ENCODE measurements around the gene SCNN1A.

SCNN1A gene

DNA sequence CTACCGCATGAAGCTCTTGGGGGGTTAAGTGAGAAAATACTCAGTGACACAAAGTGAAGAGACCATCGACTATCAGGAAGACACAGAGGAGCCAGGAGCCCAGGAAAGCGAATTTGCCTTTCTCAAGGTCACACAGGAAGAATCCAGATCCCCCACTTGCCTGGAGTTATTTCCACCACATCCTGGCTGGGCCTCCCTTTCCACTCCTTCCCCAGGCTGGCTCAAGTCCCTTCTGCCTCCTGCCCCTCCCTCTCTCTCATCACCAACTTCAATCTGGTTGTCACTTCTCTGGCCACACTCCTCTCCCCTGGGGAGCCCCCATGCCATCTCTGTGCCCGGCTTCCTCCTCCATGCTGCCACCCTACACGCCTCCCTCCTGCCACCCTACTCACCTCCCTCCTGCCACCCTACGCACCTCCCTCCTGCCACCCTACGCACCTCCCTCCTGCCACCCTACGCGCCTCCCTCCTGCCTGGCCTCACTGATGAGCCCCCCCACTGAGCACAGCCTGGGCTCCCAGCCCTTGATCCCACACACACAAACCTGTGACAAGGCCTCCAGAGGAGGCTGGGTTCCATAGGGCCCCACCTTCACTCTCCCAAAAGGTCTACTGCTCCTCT is 6.3 kb downstream of the SCNN1A start:
- no peak for DNase-seq (ENCODE audit: low read depth in 2 of 2)

DNA sequence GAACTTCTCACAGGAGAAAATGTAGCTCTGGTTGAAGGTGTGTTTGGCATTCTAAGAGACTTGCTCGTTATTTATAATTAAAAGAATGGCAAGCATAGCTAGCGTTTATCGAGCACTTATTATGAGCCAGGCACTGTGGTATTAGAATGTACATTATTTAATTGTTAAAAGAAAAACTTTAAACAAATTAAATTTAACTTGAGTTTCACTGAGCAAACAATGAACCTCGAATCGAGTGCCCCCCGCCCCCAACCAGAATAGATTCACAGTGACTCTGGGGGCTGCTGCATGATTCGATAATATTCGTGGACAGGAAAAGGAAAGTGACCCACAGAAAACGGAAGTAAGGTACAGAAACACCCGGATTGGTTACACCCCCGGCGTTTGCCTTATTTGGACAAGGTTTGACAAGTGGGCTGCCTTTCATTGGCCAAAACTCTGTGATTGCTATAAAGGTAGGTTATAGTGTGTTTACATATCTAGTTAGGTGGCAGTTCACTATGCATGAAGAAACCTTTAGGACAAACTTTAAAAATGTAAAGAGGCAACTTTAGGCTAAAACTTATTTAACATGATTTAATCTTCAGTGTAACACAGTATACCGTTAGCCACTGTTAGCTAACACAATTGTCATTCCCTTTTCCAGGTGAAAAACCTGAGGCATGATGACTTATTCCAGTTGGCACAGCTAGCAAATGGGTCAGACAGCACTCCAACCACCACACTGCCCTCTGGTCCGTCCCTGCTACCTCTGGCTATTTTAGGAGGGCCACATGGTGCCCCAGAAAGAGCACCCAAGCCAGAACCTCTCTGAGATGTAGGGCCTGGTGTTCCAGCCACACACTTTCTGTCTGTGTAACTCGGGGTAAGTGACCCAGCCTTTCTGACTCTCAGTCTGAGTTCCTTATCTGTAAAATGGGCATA is 7.1 kb downstream of the SCNN1A start:
- no peak for DNase-seq (ENCODE audit: low read depth in 2 of 2)

DNA sequence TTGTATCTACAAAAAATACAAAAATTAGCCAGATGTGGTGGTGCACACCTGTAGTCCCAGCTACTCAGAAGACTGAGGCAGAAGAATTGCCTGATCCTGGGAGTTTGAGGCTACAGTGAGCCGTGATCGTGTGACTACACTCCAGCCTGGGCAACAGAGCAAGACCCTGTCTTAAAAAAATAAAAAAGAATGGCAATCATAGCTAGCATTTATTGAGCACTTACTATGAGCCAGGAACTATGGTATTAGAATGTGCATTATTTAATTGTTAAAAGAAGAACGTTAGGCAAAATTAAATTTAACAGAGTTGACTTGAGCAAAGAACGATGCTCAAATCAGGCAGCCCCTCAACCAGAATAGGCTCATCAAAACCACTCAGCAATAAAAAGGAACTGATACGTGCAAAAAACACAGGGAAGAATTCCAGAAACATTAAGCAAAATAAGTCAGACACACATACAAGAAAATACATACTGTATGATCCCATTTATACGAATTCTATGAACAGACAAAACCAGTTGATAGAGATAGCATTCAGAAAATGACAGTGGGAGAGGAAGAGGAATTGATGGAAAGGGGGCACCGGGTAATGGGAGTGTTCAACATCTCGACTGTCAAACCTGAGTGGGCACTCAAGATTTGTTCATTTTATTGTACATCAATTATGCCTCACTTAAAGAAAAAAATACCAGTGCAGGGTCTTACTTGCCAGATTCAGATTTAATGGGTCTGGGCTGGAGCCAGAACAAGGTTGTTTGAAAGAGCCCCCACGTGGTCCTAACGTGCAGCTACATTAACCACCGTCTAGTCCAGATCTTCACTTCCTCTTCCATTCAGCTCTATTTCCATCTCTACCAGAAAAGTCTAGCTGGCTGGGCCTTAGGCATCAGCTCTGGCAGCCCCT is 8.0 kb downstream of the SCNN1A start:
- DNase-seq (ENCODE audit: low read depth in 2 of 2), result no peak

DNA sequence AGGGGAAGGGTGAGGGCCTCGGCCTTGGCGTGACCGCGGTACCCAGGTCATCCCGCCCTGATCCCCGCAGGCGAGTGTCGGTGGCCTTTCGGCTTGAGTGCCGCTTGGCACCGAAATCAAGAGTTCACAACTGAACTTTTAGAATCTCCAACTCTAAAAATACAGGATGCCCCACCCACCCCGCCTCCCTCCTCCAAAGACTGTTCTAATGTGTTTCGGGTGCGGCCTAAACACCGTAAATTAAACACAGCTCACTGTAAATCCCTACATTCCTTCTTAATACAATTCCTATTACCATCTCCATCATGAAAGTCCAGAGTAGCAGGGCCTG is 11.4 kb downstream of the SCNN1A start:
- DNase-seq (ENCODE audit: low read depth in 2 of 2), result no peak

DNA sequence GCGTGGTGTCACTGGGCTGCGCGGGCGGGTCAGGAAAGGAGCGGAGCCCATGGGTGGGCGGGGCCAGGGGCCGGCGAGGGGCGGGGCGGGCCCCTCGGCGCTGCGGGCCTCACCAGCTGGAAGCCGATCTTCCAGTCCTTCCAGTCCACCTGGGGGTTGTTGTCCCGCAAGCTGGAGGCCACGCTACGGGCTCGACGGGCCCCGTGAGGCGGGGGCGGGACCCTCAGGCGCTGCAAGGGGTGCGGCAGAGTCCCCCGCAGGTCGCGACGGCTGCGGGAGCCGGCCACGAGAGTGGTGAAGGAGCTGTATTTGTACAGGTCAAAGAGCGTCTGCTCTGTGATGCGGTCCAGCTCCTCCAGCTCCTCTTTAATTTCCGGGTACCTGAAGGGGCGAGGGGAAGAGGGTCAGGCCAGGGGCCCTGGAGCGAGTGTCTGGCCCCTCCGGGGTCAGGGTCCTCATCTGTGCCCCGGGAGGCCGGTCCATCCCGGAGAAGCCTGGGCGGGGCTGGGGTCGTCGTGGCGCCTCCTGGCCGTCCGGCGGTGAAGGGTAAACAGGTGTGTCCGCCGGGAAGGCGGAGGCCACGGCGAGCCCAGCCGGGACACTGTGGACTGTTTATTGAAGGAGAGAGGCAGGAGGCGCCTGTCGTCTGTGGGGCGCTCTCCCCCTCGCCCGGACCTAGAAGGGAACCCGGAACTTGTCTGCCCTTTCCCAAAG is 11.9 kb downstream of the SCNN1A start:
- DNase-seq (ENCODE audit: low read depth in 2 of 2), result peak; percentile 63 to 65

DNA sequence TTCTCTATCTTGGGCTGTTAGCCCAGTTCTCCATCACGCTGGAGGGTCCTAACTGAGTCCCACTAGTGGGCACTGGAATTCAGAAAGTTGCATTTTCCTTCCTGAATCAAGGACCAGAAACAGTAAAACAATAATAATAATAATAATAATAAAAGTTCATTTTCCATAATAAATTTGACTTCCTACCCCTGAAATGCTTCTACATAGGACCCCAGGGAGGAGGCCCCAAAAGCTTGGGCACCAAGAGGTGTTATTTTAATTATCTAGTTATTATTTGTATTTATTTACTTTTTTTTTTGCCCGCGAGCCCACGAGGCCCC is 12.4 kb downstream of the SCNN1A start:
- no peak for DNase-seq (ENCODE audit: low read depth in 2 of 2)

DNA sequence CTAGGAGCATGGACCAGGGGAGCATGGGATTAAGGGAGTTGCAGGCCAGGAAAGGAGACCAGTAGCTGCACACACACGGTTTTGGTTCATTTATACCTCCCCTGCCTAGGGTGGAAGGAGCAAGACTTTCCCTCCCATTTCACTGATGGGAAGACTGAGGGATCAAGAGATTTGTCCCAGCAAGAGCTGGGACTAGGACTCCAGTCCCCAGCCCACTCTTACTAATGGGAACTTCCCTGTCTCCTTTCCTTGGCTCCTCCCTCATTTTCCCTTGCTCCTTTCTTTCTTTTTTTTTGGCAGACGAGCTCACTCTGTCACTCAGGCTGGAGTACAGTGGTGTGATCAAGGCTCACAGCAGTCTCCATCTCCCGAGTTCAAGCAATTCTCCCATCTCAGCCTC is 13.0 kb downstream of the SCNN1A start:
- DNase-seq (ENCODE audit: low read depth in 2 of 2), result no peak

DNA sequence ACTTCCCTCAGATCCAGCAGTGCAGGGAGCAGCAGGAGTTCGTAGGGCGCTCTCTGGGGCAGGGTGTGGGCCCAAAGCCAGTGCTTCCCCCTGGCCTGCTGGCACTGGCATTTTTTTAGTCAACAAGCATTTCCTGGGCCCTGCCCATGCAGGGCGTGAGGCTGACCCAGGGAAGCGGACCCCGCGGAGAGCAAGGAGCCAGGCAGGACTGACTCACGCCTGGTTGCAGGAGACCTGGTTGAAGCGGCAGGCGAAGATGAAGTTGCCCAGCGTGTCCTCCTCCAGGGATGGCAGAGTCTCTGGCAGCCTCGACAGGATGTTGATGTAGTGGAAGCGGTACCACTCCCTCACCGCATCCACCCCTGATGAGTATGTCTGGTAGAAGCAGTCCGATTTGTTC is 13.5 kb downstream of the SCNN1A start:
- no peak for DNase-seq (ENCODE audit: low read depth in 2 of 2)

DNA sequence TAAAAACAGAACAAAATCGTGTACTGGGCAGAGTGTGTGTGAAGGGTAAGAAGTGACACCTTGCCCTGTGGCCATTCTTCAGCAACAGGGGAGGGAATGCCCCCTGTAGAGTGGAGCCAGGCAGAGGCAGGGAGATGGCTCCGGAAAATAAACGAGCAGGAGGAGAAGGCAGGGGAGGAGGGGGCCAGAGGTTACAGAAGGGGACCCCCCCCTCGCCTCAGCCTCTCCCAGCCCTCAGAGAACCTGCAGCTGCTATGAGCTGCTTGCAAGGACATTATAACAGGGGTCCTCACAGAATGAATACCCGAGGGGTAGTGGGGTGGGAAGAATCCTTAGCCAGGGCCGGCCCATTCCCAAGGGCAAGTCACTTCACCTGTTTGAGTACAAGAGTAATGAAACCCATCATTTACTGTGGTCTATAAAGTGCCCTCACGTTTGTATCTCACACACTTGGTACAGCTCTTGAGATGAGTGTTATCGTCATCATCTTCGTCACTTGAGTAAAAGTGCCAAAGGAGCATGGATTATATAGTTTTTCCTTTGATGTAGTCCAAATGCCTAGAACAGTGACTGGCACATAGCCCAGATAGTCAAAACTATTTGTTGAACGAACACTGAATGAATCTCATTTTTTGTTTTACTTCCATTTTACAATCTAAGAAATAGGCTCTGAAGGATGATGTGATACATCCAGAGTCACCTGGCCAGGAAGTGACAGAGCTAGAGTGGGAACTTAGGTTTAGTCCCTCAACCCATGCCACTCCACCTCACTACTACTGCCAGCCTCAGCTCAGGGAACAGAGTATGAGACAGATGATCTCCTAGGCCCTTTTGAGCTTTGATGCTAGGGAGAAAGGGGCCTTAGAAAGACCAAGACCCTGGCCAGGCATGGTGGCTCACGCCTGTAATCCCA is 14.5 kb downstream of the SCNN1A start:
- DNase-seq (ENCODE audit: low read depth in 2 of 2), result no peak

DNA sequence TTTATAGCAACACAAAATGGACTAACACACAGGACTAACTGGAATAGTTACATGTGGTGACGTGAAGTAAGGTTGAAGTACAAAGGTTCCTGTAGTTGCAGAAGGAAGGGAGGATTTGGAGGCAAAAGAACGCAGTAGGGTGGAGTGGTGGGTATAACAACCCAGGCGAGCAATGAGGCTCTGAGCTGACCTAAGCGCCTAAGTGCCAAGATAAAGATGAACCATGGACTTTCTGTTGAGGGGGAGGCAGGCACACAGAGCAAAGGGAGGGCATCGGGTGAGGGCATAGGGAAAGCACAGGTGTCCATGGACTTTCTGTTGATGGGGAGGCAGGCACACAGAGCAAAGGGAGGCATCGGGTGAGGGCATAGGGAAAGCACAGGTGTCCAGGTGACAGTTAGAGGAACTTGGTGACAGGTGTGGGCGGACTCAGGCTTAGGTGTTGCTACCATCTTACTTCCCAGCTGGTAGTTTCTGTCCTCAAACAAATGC is 15.2 kb downstream of the SCNN1A start:
- DNase-seq (ENCODE audit: low read depth in 2 of 2), result no peak

DNA sequence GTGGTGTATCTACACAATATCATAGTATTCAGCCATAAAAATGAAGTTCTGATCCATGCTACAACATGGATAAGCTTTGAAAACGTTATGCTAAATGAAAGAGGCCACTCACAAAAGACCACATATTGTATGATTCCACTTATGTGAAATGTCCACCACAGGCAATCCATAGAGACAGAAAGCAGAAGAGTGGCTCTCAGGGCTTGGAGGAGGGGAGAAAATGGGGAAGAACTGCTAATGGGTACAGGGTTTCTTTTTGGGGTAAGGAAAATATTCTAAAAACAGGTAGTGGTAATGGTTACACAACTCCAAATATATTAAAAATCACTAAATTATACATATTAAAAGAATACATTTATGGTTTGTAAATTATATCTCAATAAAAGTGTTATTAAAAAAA is 16.5 kb downstream of the SCNN1A start:
- no peak for DNase-seq (ENCODE audit: low read depth in 2 of 2)

DNA sequence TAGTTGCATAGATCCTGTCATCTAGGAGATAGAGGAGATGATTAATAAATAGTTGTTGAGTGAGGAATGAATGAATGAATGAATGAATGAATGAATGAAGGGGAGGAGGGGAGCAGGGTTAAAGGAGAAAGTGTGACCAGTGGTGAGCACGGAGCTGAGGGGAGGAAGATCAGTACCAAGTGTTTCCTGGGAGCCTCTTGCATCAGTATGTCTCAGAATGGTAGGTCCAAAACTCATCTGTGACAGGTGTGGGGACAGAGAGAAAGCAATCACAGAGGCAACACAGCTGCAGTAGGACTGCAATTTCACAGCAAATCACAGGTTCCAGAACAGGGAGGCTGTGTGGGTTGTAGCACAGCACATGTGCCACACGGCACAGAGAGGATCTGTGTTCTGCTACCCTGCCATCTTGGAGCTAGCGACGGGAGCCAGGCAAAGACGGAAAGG is 19.0 kb downstream of the SCNN1A start:
- DNase-seq (ENCODE audit: low read depth in 2 of 2), result no peak

DNA sequence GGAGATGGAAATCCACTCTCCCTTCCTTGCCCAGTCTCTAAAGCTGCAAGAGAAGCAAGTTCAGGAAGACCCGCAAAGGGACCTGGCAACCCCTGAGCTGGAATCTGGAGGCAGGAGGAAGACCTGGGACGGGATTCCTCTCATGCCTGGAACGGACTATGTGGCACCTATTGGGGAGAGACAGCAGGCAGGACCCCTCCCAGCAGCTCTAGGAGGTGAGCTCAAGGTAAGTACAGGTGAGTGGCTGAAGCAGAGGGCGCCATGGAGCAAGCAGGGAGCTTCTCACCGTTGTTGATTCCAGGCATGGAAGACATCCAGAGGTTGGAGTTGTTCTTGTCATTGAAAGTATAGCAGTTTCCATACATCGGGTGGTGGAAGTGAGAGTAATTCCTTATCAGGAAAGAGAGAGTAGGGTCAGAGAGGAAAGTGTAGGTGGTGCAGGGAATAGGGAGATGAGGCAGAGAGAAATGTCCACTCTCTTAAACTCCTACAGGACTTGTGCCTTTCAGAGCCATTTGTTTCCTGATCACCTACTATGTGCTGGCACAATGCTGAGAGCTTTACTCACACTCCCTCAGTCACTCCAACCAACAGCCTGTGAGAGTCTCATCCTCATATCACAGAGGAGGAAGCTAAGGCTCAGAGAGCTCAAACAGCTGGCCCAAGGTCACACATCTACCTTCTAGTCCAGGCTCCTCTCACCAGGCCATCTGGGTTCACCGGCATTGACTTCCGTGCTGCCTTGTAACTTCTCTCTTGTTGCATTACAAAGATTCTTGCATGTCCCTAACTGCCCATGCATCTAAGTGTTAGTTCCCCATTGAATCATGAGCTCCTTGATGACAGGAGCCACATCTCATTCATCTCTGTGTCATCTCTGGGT is 19.6 kb downstream of the SCNN1A start:
- no peak for DNase-seq (ENCODE audit: low read depth in 2 of 2)

DNA sequence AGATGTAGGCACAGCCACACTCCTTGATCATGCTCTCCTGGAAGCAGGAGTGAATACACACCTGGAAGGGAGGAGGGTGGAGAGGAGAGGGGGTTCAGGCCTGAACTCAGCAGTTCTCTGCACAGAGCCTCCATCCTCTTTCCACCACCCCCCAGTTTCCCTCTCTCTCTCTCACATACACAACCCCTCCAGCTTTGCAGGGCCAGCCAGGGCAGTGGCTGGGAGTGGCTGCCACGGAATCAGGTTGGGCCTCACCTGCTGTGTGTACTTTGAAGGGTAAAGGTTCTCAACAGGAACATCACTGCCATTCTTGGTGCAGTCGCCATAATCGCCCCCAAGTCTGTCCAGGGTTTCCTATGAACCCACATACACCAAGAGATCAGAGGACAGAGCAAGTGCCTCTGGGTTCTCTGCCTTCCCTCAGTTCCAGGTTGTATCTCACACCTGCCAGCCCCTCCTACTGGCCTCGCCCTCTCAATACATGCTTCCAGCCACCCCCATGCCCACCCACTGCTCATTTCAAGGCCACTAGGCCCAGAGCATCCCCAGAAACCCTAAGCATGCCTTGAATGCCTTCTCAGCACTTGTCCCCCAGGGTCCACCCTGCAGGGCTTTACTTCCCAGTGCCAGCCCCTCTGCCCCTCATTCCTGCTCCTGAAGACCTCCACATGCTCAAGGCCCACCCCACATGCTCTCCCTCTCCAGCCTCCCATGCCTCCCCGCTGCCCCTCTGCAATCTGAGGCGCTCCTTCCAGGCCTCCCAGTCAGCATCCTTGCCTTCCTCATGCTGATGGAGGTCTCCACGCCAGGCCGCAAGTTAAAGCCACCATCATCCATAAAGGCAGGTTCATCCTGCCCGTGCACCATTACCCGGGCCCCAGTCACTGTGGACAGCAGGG is 20.6 kb downstream of the SCNN1A start:
- no peak for DNase-seq (ENCODE audit: low read depth in 2 of 2)

DNA sequence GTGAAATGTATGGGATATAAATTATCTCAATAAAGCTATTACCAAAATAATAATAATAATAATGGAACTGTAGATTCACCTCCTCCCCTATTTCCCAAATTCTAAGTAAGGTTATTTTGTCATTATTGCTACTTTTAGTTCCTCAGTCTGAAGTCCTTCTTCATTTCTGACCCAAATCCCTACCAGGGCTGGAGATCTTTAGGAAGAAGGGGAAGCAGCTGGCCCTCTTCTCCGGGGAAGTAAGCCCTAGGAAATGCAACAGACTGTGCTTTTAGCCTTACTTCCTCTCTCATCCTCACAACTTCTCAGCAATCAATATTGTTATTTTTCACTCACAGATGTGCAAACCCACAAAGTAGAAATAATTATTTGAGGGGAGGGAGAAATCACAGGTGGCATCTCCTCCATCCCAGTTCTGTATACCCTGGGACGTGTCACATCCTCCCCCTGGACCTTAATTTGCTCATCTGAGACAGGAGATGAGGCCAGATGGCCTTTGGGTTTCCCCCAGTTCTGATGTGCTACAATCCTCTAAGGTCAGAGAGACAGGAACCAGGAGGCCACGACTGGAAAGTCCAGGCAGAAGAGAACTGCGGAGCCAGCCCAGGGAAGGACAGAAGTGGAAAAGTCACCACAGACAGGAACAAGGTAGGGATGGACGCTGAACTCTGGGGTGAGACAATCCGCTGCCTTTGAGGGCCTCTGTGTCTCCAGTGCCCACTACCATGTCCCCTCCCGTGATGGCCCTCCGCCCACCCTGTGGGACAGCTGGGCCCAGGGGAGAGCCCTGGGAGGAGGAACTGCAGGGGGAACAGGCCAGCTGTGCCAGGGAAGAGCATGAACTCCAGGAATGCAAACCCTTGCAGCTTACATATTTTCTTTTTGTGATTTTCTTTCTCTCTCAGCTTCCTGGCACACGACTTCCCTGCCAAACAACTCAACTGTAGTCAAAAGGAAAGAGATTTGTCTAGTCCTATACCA is 22.9 kb downstream of the SCNN1A start:
- no peak for DNase-seq (ENCODE audit: low read depth in 2 of 2)

DNA sequence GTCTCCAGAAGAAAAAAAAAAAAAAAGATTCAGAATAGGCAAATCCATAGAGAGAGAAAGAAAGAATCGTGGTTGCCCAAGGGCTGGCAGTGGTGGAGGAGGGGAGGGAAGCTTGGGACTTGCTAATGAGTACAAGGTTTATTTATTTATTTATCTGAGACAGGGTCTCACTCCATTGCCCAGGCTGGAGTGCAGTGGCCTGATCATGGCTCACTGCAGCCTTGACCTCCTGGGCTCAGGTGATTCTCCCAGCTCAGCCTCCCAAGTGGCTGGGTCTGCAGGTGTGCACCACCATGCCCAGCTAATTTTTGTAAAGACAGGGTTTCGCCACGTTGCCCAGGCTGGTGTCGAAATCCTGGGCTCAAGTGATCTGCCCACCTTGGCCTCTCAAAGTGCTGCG is 23.7 kb downstream of the SCNN1A start:
- DNase-seq (ENCODE audit: low read depth in 2 of 2), result no peak

Data from stimulated activated CD4-positive, alpha-beta T cell treated with anti-CD3 and anti-CD28 coated beads, Interleukin-4, amount 100 ng/mL, for 48 hours (primary cell).